ENCODE data around the gene TGM6.

TGM6 gene

DNA sequence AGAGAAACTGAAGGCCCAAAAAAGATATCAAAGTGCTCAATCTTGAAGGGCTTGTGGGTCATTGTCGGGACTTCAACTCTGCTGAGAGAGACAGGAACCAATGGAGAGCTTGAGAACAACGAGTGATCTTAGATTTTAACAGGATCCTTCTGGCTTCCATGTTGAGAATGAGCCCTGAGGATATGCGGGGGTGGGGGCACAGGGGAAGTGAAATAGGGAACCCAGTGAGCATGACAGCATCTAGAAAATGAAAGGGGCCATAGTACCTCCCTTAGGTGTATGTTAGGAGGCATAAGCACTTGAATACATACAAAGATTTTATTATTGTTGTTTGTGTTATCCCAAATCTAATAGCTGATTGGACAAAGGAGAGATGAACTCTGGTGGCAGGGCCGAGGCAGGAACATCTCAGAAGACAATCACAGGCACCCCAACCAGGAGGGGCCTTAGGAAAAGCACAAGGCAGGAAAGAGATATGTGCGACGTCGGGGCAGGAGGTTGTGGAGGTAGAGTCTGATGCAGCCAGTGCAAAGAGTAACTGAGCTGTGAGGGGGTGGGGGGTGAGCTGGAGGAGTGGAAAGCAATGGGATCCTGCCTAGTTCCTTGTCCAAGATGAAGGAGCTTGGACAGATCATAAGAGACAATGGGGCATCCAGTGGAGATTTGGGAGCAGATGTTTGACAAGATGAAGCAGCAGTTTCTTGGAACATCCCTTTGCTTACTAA is 10.4 kb downstream of the TGM6 start:
- TF ChIP-seq, protein P1, sequence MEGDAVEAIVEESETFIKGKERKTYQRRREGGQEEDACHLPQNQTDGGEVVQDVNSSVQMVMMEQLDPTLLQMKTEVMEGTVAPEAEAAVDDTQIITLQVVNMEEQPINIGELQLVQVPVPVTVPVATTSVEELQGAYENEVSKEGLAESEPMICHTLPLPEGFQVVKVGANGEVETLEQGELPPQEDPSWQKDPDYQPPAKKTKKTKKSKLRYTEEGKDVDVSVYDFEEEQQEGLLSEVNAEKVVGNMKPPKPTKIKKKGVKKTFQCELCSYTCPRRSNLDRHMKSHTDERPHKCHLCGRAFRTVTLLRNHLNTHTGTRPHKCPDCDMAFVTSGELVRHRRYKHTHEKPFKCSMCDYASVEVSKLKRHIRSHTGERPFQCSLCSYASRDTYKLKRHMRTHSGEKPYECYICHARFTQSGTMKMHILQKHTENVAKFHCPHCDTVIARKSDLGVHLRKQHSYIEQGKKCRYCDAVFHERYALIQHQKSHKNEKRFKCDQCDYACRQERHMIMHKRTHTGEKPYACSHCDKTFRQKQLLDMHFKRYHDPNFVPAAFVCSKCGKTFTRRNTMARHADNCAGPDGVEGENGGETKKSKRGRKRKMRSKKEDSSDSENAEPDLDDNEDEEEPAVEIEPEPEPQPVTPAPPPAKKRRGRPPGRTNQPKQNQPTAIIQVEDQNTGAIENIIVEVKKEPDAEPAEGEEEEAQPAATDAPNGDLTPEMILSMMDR (IDR thresholded peaks at IDR 0.05; ENCODE audit: insufficient read depth, low read length, poor library complexity, severe bottlenecking) = no peak
- H3K27me3 ChIP-seq (replicated peaks; ENCODE audit: control insufficient read depth, insufficient read depth, low read length) = no peaks in the 10 kb centered on the region; the same call in 1 of the 2 replicates
- DNase-seq (ENCODE audit: extremely low read depth, insufficient read length) = no peak
- no peaks in the 10 kb centered on the region for H3K36me3 ChIP-seq (ENCODE audit: control insufficient read depth, insufficient read depth, low read length)
- H3K4me3 ChIP-seq (replicated peaks; ENCODE audit: low read depth, low read length) = no peak overlapping the region

GRCh38 chr20:2394411-2395055 is 13.8 kb downstream of the TGM6 start:
- Histone ChIP-seq H3K27me3 (replicated peaks; ENCODE audit: control insufficient read depth, insufficient read depth, low read length) (no peaks in the 10 kb centered on the region; the same call in 1 of the 2 replicates), H3K36me3 (ENCODE audit: control insufficient read depth, insufficient read depth, low read length) (no peaks in the 10 kb centered on the region), H3K4me3 (replicated peaks; ENCODE audit: low read depth, low read length) (no peak overlapping the region)
- TF ChIP-seq, protein P1 (IDR thresholded peaks at IDR 0.05; ENCODE audit: insufficient read depth, low read length, poor library complexity, severe bottlenecking) = no peak
- DNase-seq (ENCODE audit: extremely low read depth, insufficient read length) = no peak

DNA sequence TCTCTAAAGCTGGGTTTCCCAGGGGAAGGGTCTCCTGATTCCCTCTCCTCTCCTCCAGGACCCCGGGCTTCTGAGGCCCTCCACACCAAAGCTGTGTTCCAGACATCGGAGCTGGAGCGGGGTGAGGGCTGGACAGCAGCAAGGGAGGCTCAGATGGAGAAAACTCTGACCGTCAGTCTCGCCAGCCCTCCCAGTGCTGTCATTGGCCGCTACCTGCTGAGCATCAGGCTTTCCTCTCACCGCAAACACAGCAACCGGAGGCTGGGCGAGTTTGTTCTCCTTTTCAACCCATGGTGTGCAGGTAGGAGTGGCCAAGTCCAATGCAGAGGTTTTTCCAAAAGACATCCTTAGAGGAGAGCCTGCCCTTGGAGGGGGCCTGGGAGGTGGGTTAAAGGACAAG is 14.4 kb downstream of the TGM6 start:
- no peaks in the 10 kb centered on the region for H3K36me3 ChIP-seq (ENCODE audit: control insufficient read depth, insufficient read depth, low read length)
- TF ChIP-seq, protein P1 (IDR thresholded peaks at IDR 0.05; ENCODE audit: insufficient read depth, low read length, poor library complexity, severe bottlenecking) = no peak
- H3K4me3 ChIP-seq (replicated peaks; ENCODE audit: low read depth, low read length) = no peak overlapping the region
- H3K27me3 ChIP-seq (replicated peaks; ENCODE audit: control insufficient read depth, insufficient read depth, low read length) = no peaks in the 10 kb centered on the region; the same call in 1 of the 2 replicates
- DNase-seq (ENCODE audit: extremely low read depth, insufficient read length) = no peak

DNA sequence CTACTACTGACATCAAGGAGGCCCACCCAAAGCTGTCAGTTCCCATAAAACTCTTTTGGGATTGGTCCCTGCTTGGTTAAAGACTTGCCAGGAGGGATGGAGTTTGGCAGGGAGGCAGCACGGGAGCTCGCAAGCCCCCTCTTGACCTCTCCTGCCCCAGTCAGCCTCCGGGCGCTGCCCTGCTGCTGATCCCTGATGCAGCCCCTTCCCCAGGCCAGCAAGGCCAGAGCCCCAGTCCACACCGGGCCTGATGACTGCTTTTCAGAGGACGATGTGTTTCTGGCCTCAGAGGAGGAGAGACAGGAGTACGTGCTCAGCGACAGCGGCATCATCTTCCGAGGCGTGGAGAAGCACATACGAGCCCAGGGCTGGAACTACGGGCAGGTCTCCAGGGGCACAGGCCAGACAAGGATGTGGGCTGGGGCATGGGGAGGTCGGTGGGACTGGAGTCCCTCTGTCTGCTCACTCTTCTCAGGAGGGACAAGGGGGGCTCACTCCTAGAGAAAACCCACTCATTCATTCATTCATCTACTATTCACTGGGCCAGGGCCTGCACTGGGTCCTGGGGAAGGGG is 15.6 kb downstream of the TGM6 start:
- no peak for DNase-seq (ENCODE audit: extremely low read depth, insufficient read length)
- Histone ChIP-seq H3K4me3 (replicated peaks; ENCODE audit: low read depth, low read length) (no peak overlapping the region), H3K27me3 (replicated peaks; ENCODE audit: control insufficient read depth, insufficient read depth, low read length) (no peaks in the 10 kb centered on the region; the same call in 1 of the 2 replicates), H3K36me3 (ENCODE audit: control insufficient read depth, insufficient read depth, low read length) (no peaks in the 10 kb centered on the region)
- TF ChIP-seq, protein P1 (IDR thresholded peaks at IDR 0.05; ENCODE audit: insufficient read depth, low read length, poor library complexity, severe bottlenecking) = no peak

DNA sequence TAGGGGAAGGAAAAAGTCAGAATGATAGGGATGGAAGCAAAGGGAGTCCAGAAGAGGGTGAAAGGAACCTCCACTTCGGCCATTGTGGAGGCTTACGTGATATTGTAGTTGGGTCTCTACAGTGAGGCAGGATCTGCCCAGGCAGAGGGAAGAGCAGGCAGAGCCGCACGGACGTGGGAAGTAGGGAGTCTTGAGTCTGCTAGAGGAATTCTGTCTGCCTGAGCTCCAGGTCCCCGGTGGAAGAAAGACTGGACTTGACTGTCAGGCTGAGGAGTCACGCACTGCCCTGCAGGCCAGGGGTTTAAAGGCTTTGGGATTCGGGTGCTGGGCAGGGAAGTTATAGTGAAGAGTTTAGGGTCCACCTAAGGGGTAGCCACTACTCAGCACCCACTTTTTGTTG is 16.4 kb downstream of the TGM6 start:
- TF ChIP-seq, protein P1 (IDR thresholded peaks at IDR 0.05; ENCODE audit: insufficient read depth, low read length, poor library complexity, severe bottlenecking) = no peak
- no peak for DNase-seq (ENCODE audit: extremely low read depth, insufficient read length)

More for the DNA sequence above, 16.4 kb downstream of the TGM6 start:
- Histone ChIP-seq H3K36me3 (ENCODE audit: control insufficient read depth, insufficient read depth, low read length) (no peaks in the 10 kb centered on the region), H3K4me3 (replicated peaks; ENCODE audit: low read depth, low read length) (no peak overlapping the region), H3K27me3 (replicated peaks; ENCODE audit: control insufficient read depth, insufficient read depth, low read length) (no peaks in the 10 kb centered on the region; the same call in none of the 2 replicates)
